Large intestine (tissue), 3 donors: ENCODE results near the gene STXBP5L. TPM values are rescaled to one million over a fixed set of nuclear protein-coding genes. Genes with fewer than 3 reads are reported as not detected.

ENCODE experiments used
- DNase-seq, 2 donors: peaks; one replicate each; pipeline versions ENCODE4 v3.0.0 to v3.0.0-alpha.2; 2013
- H3K27ac ChIP-seq: one replicate; pipeline ENCODE4 v1.5.1; 2013; ENCODE audit warnings: low read length
- H3K27me3 ChIP-seq: 2 replicates; pipeline ENCODE4 v1.6.1; 2013; ENCODE audit warnings: low read length; ENCODE audit not compliant: control insufficient read depth, insufficient read depth
- H3K36me3 ChIP-seq: 2 replicates; pipeline ENCODE4 v1.6.1; 2013; ENCODE audit warnings: low read length; ENCODE audit not compliant: control insufficient read depth, insufficient read depth
- H3K4me1 ChIP-seq: one replicate; pipeline ENCODE4 v1.6.1; 2013; ENCODE audit warnings: low read length; ENCODE audit not compliant: control insufficient read depth, insufficient read depth
- H3K4me3 ChIP-seq: one replicate; pipeline ENCODE4 v1.5.1; 2013; ENCODE audit warnings: low read length
- H3K9me3 ChIP-seq: one replicate; pipeline ENCODE4 v1.6.1; 2013; ENCODE audit warnings: mild to moderate bottlenecking, low read depth, low read length, moderate library complexity; ENCODE audit not compliant: control insufficient read depth
- WGBS: methylation state at CpG from one replicate; pipeline ENCODE4 v1.1.5; 2013; ENCODE audit warnings: low lambda C conversion rate; ENCODE audit not compliant: insufficient coverage; 5-methylcytosine and 5-hydroxymethylcytosine counted together
- polyA plus RNA-seq: library from polyadenylated mRNA; unstranded; fragments of 120-200 nt; gene quantifications from one replicate; pipeline ENCODE4 v1.2.1, GENCODE V29; 2013

The STXBP5L gene
- polyA plus RNA-seq, 1 donor: 0.84 TPM

DNA sequence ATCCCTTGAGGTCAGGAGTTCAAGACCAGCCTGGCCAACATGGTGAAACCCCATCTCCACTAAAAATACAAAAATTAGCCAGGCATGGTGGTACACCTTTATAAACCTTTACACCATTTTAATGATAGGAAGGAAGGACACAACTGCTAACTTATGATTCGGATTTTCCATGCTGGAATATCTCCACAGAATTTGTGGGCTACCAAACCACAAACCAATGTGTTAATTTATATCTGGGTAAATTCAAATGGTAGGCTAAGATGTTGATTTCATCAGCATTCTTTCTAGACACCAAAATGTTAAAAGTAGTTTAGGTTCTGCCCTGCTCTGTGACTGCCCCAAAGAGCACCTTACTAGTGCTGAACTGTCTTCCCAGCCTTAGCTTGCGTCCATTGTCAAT, 565.0 kb downstream of the STXBP5L start:
- Histone ChIP-seq H3K4me1 (no peaks in the 10 kb centered on the region), H3K27ac (no peak overlapping the region), H3K9me3 (no peaks in the 10 kb centered on the region), H3K36me3 (peaks cover 2% of the 10 kb centered on the region), H3K27me3 (no peaks in the 10 kb centered on the region), H3K4me3 (no peak overlapping the region)
- no CpG with 5 or more reads among the region's 2 CpGs for WGBS
- no peak for DNase-seq

Other genes with a start within 250 kb of the STXBP5L start
- 28.7 TPM for gene HGD, start 226.0 kb upstream of the STXBP5L start, polyA plus RNA-seq
- gene RABL3, start 165.7 kb upstream of the STXBP5L start, polyA plus RNA-seq: 20.4 TPM
- 10.0 TPM for gene GTF2E1, start 165.5 kb upstream of the STXBP5L start, polyA plus RNA-seq